Stimulated activated memory B cell treated with anti-CD40 and anti-IgM and Interleukin-4, amounts not matched to agents 10 μg/mL and 1 μg/mL and 100 μg/mL, for 72 hours (primary cell): ENCODE results near the gene LARGE2.

Source experiments
- ATAC-seq: fragments of 150-1000 bp; cut with Tn5 transposase; 2 replicates; pipeline ENCODE4 v1.10.0; 2021
- H3K27ac Mint-ChIP-seq: one replicate; pipeline ENCODE4 v1.8.0; 2022; ENCODE audit warnings: mild to moderate bottlenecking, mixed read lengths
- H3K27me3 Mint-ChIP-seq: one replicate; pipeline ENCODE4 v1.8.0; 2022; ENCODE audit warnings: mixed read lengths
- H3K36me3 Mint-ChIP-seq: one replicate; pipeline ENCODE4 v1.8.0; 2022; ENCODE audit warnings: mixed read lengths
- H3K4me1 Mint-ChIP-seq: one replicate; pipeline ENCODE4 v1.8.0; 2022; ENCODE audit warnings: mixed read lengths
- H3K4me3 Mint-ChIP-seq: one replicate; pipeline ENCODE4 v1.8.0; 2022; ENCODE audit warnings: mild to moderate bottlenecking, moderate library complexity, mixed read lengths
- H3K9me3 Mint-ChIP-seq: one replicate; pipeline ENCODE4 v1.8.0; 2022; ENCODE audit warnings: mixed read lengths

The LARGE2 gene

GRCh38 chr11:45929486-45930030, 7.1 kb downstream of the LARGE2 start:
- peak overlapping the region; percentile 79 for H3K4me3 Mint-ChIP-seq
- H3K27me3 Mint-ChIP-seq, result no peaks in the 10 kb centered on the region
- peak; percentile 4 for ATAC-seq
- peaks cover 33% of the 10 kb centered on the region for H3K36me3 Mint-ChIP-seq
- no peaks in the 10 kb centered on the region for H3K9me3 Mint-ChIP-seq
- peaks cover 84% of the 10 kb centered on the region for H3K4me1 Mint-ChIP-seq
- H3K27ac Mint-ChIP-seq, result peak overlapping the region; percentile 94

DNA sequence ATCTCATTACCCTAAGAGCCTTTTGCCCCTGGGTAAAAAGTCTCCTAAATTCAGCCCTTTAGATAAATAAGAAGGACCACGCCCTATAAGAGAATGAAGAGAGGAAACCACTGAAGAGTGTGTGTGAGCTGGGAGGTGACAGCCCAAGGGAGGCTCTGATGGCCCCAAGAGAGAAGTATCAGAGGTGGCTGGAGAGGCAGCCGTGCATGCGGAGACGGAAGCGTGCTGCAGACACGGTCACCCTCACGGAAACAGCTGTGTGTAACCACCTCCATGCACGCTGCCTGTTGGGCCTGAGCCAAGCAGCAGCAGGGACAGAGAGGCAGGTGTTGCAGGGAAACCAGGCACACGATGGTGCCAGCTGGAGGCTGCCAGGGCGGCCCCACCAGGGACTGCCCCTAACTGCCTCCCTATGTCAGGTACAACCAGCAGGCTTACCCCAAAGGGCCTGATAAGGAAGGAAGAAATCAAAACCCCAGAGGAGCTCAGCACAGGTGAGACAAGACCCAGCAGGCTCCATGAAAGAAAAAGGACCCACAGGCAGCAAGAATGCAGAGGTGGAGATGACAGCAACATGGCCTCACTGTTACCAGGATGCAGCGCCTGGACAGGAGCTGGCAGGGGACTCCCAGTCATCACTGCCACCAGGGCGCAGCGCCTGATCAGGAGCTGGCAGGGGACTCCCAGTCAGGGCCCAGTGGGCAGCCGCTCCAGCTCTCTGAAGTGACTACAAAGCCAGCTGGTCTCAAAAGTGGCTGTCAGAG, 7.8 kb downstream of the LARGE2 start:
- H3K4me1 Mint-ChIP-seq, result peaks cover 87% of the 10 kb centered on the region
- peak overlapping the region; percentile 94 for H3K27ac Mint-ChIP-seq
- H3K36me3 Mint-ChIP-seq, result peaks cover 33% of the 10 kb centered on the region
- peak; percentile 95 for ATAC-seq
- no peaks in the 10 kb centered on the region for H3K9me3 Mint-ChIP-seq
- peak overlapping the region; percentile 79 for H3K4me3 Mint-ChIP-seq
- H3K27me3 Mint-ChIP-seq, result no peaks in the 10 kb centered on the region

GRCh38 chr11:45930951-45931570, 8.6 kb downstream of the LARGE2 start:
- peaks cover 92% of the 10 kb centered on the region for H3K4me1 Mint-ChIP-seq
- H3K27ac Mint-ChIP-seq, result peak overlapping the region; percentile 94
- H3K4me3 Mint-ChIP-seq, result peak overlapping the region; percentile 79
- H3K36me3 Mint-ChIP-seq, result peaks cover 33% of the 10 kb centered on the region
- no peak for ATAC-seq
- no peaks in the 10 kb centered on the region for H3K27me3 Mint-ChIP-seq
- no peaks in the 10 kb centered on the region for H3K9me3 Mint-ChIP-seq

DNA sequence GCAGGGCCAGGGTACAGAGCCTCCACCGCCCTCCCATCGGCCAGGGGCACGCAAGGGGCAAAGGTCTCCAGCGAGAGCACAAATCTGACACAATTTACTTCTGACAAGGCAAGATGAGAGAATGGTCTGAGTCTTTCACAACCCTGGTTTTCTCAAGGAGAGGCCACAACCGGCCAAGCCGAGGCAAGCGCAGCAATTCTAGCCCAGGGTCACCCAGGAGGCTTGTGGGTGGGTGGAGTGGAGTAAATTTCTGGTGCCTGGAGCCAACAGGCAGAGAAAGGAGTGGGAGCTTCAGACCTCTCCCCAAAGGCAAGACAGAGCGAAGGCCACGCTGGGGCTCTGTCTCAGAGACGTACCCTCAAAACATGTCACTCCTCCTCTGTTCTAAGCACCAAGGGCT, 9.3 kb downstream of the LARGE2 start:
- H3K27ac Mint-ChIP-seq, result peak overlapping the region; percentile 94
- no peak for ATAC-seq
- no peaks in the 10 kb centered on the region for H3K27me3 Mint-ChIP-seq
- peaks cover 36% of the 10 kb centered on the region for H3K36me3 Mint-ChIP-seq
- peaks cover 93% of the 10 kb centered on the region for H3K4me1 Mint-ChIP-seq
- H3K4me3 Mint-ChIP-seq, result peak overlapping the region; percentile 79
- H3K9me3 Mint-ChIP-seq, result no peaks in the 10 kb centered on the region

DNA sequence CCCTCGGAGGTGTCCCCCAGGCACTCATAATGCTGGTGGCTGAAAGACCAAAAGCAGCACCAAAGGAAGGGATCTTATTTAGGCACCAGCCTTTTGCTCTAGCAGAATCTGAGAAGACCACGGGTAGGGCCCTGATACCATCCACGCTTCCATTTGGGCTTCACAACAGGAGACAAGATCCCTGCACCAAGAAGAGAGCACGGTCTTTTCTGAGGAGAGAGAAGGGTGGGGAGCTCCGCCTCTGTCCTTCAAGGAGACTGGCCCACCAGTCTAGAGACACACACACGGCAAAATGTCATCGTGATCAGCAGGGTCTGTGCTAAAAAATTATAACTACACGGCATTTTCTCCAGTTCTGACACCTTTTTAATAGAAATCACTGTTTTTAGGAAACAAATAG, 9.8 kb downstream of the LARGE2 start:
- Mint-ChIP-seq H3K4me3 (peak overlapping the region; percentile 79), H3K4me1 (peaks cover 95% of the 10 kb centered on the region), H3K36me3 (peaks cover 38% of the 10 kb centered on the region), H3K27ac (peak overlapping the region; percentile 94), H3K27me3 (no peaks in the 10 kb centered on the region), H3K9me3 (no peaks in the 10 kb centered on the region)
- no peak for ATAC-seq

DNA sequence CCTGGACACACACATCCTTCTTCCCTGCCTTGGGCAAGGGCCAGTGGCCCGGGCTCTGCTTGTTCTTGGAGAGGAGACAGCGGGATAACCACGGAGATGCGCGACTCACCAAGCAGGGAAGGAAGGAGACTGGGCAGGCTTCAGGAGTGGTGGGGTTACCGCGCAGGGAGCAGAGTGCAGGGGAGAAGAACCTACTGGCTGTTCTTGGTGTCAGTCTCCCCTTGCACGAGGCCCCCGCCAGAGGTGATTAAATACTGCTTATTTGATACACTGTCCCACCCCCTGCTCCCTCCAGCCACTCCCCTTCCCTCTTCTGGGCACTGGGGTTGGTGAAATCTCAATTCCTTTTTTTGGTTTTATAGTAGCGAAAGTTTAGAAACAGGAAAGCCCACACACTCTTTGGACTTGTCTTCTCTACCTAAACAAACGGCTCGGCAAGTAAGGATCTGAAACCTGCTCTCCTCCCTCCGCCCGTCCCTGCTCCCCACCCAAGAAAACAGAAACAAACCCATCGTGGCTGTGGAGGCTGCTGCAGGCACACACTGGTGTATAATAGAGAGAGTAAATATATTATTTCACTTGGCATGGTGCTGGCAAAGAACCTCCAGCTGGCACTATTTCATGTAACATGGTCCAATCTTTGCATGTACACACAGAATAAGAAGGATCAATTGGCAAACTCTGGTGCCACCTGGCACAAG, 10.8 kb downstream of the LARGE2 start:
- H3K27me3 Mint-ChIP-seq, result no peaks in the 10 kb centered on the region
- ATAC-seq, result peak; percentile 69
- H3K9me3 Mint-ChIP-seq, result no peaks in the 10 kb centered on the region
- peaks cover 30% of the 10 kb centered on the region for H3K36me3 Mint-ChIP-seq
- H3K27ac Mint-ChIP-seq, result peak overlapping the region; percentile 94
- peak overlapping the region; percentile 79 for H3K4me3 Mint-ChIP-seq
- H3K4me1 Mint-ChIP-seq, result peaks cover 92% of the 10 kb centered on the region

DNA sequence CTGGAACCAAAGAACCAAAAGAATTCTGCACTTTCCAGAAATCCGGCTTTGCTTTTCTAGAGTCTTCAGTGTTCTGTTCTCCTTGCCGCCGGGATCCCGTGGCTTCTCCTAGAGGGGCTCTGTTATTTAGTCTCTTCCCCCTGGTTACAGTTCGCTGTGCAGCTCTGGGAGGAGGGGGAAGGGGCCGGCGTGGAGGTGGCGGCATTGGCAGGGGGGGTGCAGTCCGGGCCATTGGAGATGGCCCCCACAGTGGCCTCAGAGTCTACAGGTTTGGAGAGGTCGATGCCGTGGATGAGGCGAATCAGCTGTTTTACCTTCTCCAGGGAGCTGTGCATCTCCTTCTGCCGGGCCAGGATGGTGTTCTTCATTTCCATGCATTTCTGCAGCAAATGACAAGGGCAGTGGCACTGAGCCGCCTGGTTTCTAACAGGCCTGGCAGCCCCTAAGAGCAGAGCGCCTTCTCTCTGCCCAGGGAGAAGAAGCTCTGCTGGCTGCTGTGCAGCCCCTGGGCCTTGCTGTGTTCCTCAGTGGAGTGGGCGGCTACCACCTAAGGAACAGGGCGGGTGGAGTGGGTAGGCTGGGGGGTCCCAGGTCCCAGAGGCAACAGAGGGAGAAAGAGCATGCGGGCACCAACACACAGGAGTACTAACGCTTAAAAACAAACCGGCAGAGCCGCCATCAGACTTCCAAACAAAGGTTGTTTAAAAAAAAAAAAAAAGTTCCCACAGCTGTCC, 11.6 kb downstream of the LARGE2 start:
- Mint-ChIP-seq H3K36me3 (peaks cover 25% of the 10 kb centered on the region), H3K27ac (peak overlapping the region; percentile 94), H3K9me3 (no peaks in the 10 kb centered on the region), H3K27me3 (no peaks in the 10 kb centered on the region), H3K4me1 (peaks cover 92% of the 10 kb centered on the region), H3K4me3 (peak overlapping the region; percentile 79)
- ATAC-seq, result no peak

GRCh38 chr11:45934580-45935318, 12.3 kb downstream of the LARGE2 start:
- H3K4me3 Mint-ChIP-seq, result no peak overlapping the region
- H3K27ac Mint-ChIP-seq, result peak overlapping the region; percentile 94
- no peaks in the 10 kb centered on the region for H3K9me3 Mint-ChIP-seq
- ATAC-seq, result no peak
- no peaks in the 10 kb centered on the region for H3K27me3 Mint-ChIP-seq
- H3K4me1 Mint-ChIP-seq, result peaks cover 95% of the 10 kb centered on the region
- peaks cover 25% of the 10 kb centered on the region for H3K36me3 Mint-ChIP-seq

- no peaks in the 10 kb centered on the region for H3K27me3 Mint-ChIP-seq
- H3K36me3 Mint-ChIP-seq, result peaks cover 25% of the 10 kb centered on the region
- peaks cover 87% of the 10 kb centered on the region for H3K4me1 Mint-ChIP-seq
- no peaks in the 10 kb centered on the region for H3K9me3 Mint-ChIP-seq
- peak overlapping the region; percentile 94 for H3K27ac Mint-ChIP-seq
- no peak overlapping the region for H3K4me3 Mint-ChIP-seq
- ATAC-seq, result peak; percentile 73
These were observed 13.1 kb downstream of the LARGE2 start for GRCh38 chr11:45935349-45936064.

DNA sequence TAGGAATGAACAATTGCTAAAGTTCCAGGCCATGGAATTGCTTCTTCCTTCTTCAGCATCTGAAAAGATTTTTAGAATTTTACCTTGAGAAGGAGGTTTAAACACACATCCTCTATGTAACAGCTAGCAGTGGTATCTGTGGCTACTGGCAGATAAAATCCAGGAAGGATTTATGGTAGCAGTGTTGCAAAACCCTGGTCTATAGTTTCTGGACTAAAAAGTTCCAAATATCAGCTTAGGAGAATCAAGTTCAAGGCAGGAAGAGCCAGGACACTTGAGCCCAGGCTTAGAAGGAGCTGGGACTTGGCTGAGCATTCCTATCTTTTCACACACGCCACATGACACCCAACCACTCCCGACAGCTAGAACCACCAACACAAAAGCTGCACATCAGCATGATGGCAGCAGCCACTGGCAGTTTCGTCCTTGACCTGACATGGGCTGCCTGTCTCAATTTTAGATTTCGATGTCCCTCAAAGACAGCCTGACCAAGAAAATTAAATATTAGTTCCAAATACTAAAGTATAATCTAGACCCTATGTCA, 14.1 kb downstream of the LARGE2 start:
- no peak for ATAC-seq
- Mint-ChIP-seq H3K36me3 (peaks cover 22% of the 10 kb centered on the region), H3K4me3 (peak overlapping the region; percentile 45), H3K9me3 (no peaks in the 10 kb centered on the region), H3K27me3 (no peaks in the 10 kb centered on the region), H3K27ac (peak overlapping the region; percentile 94), H3K4me1 (peaks cover 77% of the 10 kb centered on the region)

DNA sequence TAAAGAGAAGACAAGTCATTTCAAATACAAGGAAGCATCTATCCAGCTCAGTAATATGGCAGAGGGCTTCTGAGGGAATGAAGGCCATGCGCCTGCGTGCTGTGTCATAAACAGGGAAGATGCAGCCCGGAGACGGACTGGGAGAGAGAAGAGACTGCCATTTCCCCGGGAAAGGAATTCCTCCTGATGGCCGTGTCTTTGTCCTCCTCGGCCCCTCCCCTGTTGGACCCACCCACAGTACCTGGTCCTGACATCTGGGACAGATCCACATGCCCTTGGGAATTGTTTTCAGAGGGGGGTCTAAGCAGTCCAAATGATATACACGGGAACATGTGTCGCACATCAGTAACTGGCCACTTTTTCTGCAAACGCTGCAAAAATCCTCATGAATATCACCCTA, 15.5 kb downstream of the LARGE2 start:
- H3K4me1 Mint-ChIP-seq, result peaks cover 69% of the 10 kb centered on the region
- H3K27ac Mint-ChIP-seq, result peak overlapping the region; percentile 73
- no peaks in the 10 kb centered on the region for H3K27me3 Mint-ChIP-seq
- H3K4me3 Mint-ChIP-seq, result no peak overlapping the region
- peaks cover 27% of the 10 kb centered on the region for H3K36me3 Mint-ChIP-seq
- no peak for ATAC-seq
- H3K9me3 Mint-ChIP-seq, result no peaks in the 10 kb centered on the region

- no peaks in the 10 kb centered on the region for H3K27me3 Mint-ChIP-seq
- no peaks in the 10 kb centered on the region for H3K9me3 Mint-ChIP-seq
- peaks cover 49% of the 10 kb centered on the region for H3K4me1 Mint-ChIP-seq
- peak overlapping the region; percentile 73 for H3K27ac Mint-ChIP-seq
- no peak for ATAC-seq
- no peak overlapping the region for H3K4me3 Mint-ChIP-seq
- peaks cover 28% of the 10 kb centered on the region for H3K36me3 Mint-ChIP-seq
These were observed 17.4 kb downstream of the LARGE2 start for GRCh38 chr11:45939836-45940235.

- peaks cover 41% of the 10 kb centered on the region for H3K36me3 Mint-ChIP-seq
- no peak overlapping the region for H3K4me3 Mint-ChIP-seq
- no peak for ATAC-seq
- H3K9me3 Mint-ChIP-seq, result no peaks in the 10 kb centered on the region
- H3K27ac Mint-ChIP-seq, result no peak overlapping the region
- peaks cover 36% of the 10 kb centered on the region for H3K4me1 Mint-ChIP-seq
- no peaks in the 10 kb centered on the region for H3K27me3 Mint-ChIP-seq
These were observed 18.8 kb downstream of the LARGE2 start for GRCh38 chr11:45941285-45941684.
